Keratinocyte (primary cell): ENCODE measurements around the gene MTHFD2L. TPM values are rescaled to one million over a fixed set of nuclear protein-coding genes. Genes with fewer than 3 reads are reported as not detected.
A peak's percentile ranks its signal among the peaks of the same experiment; 100 is the strongest.

Experiments used
- DNase-seq: peaks from one replicate; pipeline ENCODE4 v3.0.0-alpha.2; 2011; ENCODE audit warnings: low read depth, missing footprints, low spot score
- FAIRE-seq: peaks from 2 replicates; lab custom pipeline; 2011; peaks lifted over from hg19 to GRCh38; lab: Jason Lieb, UNC
- H2AFZ ChIP-seq: 2 replicates; pipeline ENCODE4 v1.6.0; 2012; ENCODE audit warnings: low read length, control low read depth, inconsistent platforms; ENCODE audit not compliant: control insufficient read depth
- H3K27ac ChIP-seq: 2 replicates; pipeline ENCODE4 v1.5.1; 2011; ENCODE audit warnings: low read length; ENCODE audit not compliant: control insufficient read depth, insufficient read depth
- H3K27me3 ChIP-seq: 3 replicates; pipeline ENCODE4 v1.6.0; 2011; ENCODE audit warnings: low read length; ENCODE audit not compliant: control insufficient read depth, insufficient read depth; ENCODE audit errors: extremely low read depth
- H3K36me3 ChIP-seq, 2 experiments: 2 replicates in 1 of 2; 3 replicates in 1 of 2; pipeline ENCODE4 v1.5.1; 2011; ENCODE audit warnings: low read length in 2 of 2, mild to moderate bottlenecking in 1 of 2; ENCODE audit not compliant: control insufficient read depth in 2 of 2, insufficient read depth in 2 of 2; ENCODE audit errors: extremely low read depth in 1 of 2
- H3K4me1 ChIP-seq: 3 replicates; pipeline ENCODE4 v1.5.1; 2011; ENCODE audit warnings: low read length; ENCODE audit not compliant: control insufficient read depth, insufficient read depth; ENCODE audit errors: extremely low read depth
- H3K4me2 ChIP-seq: 3 replicates; pipeline ENCODE4 v1.6.0; 2011; ENCODE audit warnings: low read depth, low read length; ENCODE audit not compliant: control insufficient read depth, insufficient read depth; ENCODE audit errors: extremely low read depth
- H3K4me3 ChIP-seq, 3 experiments: fragments of 200-600 bp in 1 of 3; sonication (generic) in 1 of 3; 2 replicates in 2 of 3; 3 replicates in 1 of 3; pipeline ENCODE4 v1.5.1; 2011 to 2016; ENCODE audit warnings: low read length in 3 of 3, mild to moderate bottlenecking in 3 of 3, control low read depth in 2 of 3, inconsistent platforms in 1 of 3, low read depth in 1 of 3, mixed read lengths in 1 of 3, mixed run types in 1 of 3, moderate library complexity in 1 of 3; ENCODE audit not compliant: control insufficient read depth in 2 of 3, insufficient read depth in 2 of 3; ENCODE audit errors: extremely low read depth in 1 of 3
- H3K79me2 ChIP-seq: 2 replicates; pipeline ENCODE4 v1.6.0; 2012; ENCODE audit warnings: low read length; ENCODE audit not compliant: control insufficient read depth, insufficient read depth
- H3K9ac ChIP-seq: 3 replicates; pipeline ENCODE4 v1.6.0; 2011; ENCODE audit warnings: low read length; ENCODE audit not compliant: control insufficient read depth, insufficient read depth; ENCODE audit errors: extremely low read depth
- H3K9me1 ChIP-seq: 3 replicates; pipeline ENCODE4 v1.6.0; 2011; ENCODE audit warnings: low read length; ENCODE audit not compliant: control insufficient read depth, insufficient read depth; ENCODE audit errors: extremely low read depth
- H3K9me3 ChIP-seq: 2 replicates; pipeline ENCODE4 v1.5.1; 2012; ENCODE audit warnings: low read depth, low read length; ENCODE audit not compliant: control insufficient read depth
- H4K20me1 ChIP-seq: 3 replicates; pipeline ENCODE4 v1.6.0; 2011; ENCODE audit warnings: low read length; ENCODE audit not compliant: control insufficient read depth, insufficient read depth; ENCODE audit errors: extremely low read depth
- EZH2 ChIP-seq: IDR thresholded peaks from one replicate; pipeline ENCODE4 v1.6.1; 2012; ENCODE audit warnings: inconsistent platforms, mild to moderate bottlenecking, low read length, moderate library complexity
- dilution Hi-C: fragments of 300-500 bp; cut with MboI; formaldehyde crosslinking; loops from one replicate; pipeline ENCODE4 v1.7.0; 2020; ENCODE audit warnings: low sequenced_read_pairs; ENCODE audit not compliant: extremely low pct_ligation_motif_present
- polyA minus RNA-seq, 3 experiments: library from RNA; depleted of rRNA, polyadenylated mRNA; stranded (reverse); fragments of >200 nt; gene quantifications; 1 replicate in 1 of 3; 2 replicates in 1 of 3; 3 replicates in 1 of 3; pipeline ENCODE4 v1.2.3, GENCODE V29; 2011
- polyA plus RNA-seq, 5 experiments: library from polyadenylated mRNA; depleted of rRNA in 3 of 5; stranded (reverse) in 3 of 5; stranded (forward) in 1 of 5; unstranded in 1 of 5; fragments of >200 nt; gene quantifications; 1 replicate in 1 of 5; 2 replicates in 3 of 5; 3 replicates in 1 of 5; pipeline versions ENCODE4 v1.2.1 to v1.2.3, GENCODE V29; 2011 to 2012; ENCODE audit warnings: missing spikeins in 2 of 5, low read depth in 1 of 5, low replicate concordance in 1 of 5
- TF ChIP-seq, protein P1 (sequence below), 3 experiments: IDR thresholded peaks in 1 of 3; conservative IDR thresholded peaks in 1 of 3; optimal IDR thresholded peaks in 1 of 3; 2 replicates in 2 of 3; 3 replicates in 1 of 3; pipeline versions ENCODE3 to v1.5.1; 2011; ENCODE audit warnings: low read length in 3 of 3, mild to moderate bottlenecking in 3 of 3, moderate library complexity in 2 of 3, control low read depth in 1 of 3, inconsistent platforms in 1 of 3; ENCODE audit not compliant: insufficient read depth in 2 of 3; ENCODE audit errors: extremely low read depth in 1 of 3

The MTHFD2L gene
- polyA plus RNA-seq (8.9 to 30.4 TPM (median 27.0 TPM) in 3 replicates), polyA minus RNA-seq (4.9 to 54.3 TPM (median 33.5 TPM) in 3 replicates)
- polyA plus RNA-seq (2011; ENCODE audit: low read depth), result 9.7 TPM
- polyA plus RNA-seq (2011; cell fraction: cytosol; rRNA removed), result 13.2 and 23.9 TPM in 2 replicates
- polyA plus RNA-seq (2011; cell fraction: nucleus; rRNA removed), result 32.4 and 45.1 TPM in 2 replicates
- 9.0 and 10.8 TPM in 2 replicates for polyA plus RNA-seq (2012; ENCODE audit: low replicate concordance)
- polyA minus RNA-seq (2011; cell fraction: cytosol; rRNA and poly(A)+ RNA removed), result 33.4 TPM
- 34.2 and 75.0 TPM in 2 replicates for polyA minus RNA-seq (2011; cell fraction: nucleus; rRNA and poly(A)+ RNA removed)

DNA sequence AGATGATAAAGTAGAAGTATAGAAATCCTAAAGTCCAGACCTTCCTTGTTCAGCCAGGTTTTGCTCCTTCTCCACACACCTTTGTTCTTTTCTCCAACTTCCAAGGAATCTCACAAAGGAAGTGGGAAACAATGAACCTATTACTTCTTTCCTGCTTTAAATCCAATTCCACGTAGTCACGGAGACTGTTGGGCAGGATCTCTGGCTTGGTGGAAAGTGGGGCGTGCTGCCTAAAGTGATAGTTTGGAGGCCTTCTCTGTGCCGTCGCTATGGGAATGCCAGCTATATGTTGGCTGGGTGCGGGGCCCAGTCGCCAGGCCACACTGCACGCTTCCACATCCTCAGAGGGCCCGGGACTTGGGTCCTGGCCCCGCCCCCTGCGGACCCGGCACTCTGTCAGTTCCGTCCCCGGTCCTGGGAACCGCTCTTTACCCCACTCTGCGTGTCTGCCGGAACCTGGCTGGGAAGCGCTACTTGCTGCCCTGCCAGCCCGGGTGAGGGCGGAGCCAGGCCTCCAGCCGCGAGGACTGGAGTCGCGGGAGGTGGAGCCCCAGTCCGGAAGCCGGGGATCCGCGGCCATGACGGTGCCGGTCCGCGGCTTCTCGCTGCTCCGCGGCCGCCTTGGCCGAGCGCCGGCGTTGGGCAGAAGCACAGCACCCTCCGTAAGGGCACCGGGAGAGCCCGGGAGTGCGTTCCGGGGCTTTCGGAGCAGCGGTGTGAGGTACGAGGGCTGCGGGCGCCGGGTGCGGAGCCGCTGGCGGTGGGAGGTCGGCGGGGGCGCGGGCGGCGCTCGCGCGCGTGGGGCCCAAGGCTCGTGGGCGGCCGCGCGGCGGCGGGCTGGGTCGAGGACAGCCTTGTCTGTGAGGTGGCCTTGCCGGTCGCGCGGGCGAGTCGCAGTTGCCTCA is at the start of gene MTHFD2L:
MTHFD2L (plus strand) TSS at position 558 of the 905 bp plus-strand sequence; CDS start at position 579, 21 bp downstream.
- Histone ChIP-seq H3K9ac (peak within 1 kb of the TSS; percentile 89), H3K4me1 (peaks cover 20% of the 10 kb centered on the region), H3K79me2 (peaks cover 23% of the 10 kb centered on the region), H3K27me3 (no peaks in the 10 kb centered on the region), H3K9me1 (no peaks in the 10 kb centered on the region), H3K27ac (peak within 1 kb of the TSS; percentile 94), H4K20me1 (no peaks in the 10 kb centered on the region), H3K4me2 (peak within 1 kb of the TSS; percentile 96), H3K9me3 (no peaks in the 10 kb centered on the region), H2AFZ (peak within 1 kb of the TSS; percentile 90), H3K36me3 (peaks cover 6 to 13% of the 10 kb centered on the region in 2 experiments), H3K4me3 (peak within 1 kb of the TSS; percentile 55 to 94 (median 83))
- DNase-seq, result peak; percentile 46
- no peak for TF ChIP-seq EZH2
- TF ChIP-seq, protein P1, sequence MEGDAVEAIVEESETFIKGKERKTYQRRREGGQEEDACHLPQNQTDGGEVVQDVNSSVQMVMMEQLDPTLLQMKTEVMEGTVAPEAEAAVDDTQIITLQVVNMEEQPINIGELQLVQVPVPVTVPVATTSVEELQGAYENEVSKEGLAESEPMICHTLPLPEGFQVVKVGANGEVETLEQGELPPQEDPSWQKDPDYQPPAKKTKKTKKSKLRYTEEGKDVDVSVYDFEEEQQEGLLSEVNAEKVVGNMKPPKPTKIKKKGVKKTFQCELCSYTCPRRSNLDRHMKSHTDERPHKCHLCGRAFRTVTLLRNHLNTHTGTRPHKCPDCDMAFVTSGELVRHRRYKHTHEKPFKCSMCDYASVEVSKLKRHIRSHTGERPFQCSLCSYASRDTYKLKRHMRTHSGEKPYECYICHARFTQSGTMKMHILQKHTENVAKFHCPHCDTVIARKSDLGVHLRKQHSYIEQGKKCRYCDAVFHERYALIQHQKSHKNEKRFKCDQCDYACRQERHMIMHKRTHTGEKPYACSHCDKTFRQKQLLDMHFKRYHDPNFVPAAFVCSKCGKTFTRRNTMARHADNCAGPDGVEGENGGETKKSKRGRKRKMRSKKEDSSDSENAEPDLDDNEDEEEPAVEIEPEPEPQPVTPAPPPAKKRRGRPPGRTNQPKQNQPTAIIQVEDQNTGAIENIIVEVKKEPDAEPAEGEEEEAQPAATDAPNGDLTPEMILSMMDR (optimal IDR thresholded peaks at IDR 0.05 in 1 of 3, IDR thresholded peaks at IDR 0.05 in 1 of 3, conservative IDR thresholded peaks at IDR 0.05 in 1 of 3; ENCODE audit: extremely low read depth in 1 of 3, insufficient read depth in 2 of 3, low read length in 3 of 3), result no peak
- dilution Hi-C loops, result no loop called here
- peak; percentile 79 for FAIRE-seq

DNA sequence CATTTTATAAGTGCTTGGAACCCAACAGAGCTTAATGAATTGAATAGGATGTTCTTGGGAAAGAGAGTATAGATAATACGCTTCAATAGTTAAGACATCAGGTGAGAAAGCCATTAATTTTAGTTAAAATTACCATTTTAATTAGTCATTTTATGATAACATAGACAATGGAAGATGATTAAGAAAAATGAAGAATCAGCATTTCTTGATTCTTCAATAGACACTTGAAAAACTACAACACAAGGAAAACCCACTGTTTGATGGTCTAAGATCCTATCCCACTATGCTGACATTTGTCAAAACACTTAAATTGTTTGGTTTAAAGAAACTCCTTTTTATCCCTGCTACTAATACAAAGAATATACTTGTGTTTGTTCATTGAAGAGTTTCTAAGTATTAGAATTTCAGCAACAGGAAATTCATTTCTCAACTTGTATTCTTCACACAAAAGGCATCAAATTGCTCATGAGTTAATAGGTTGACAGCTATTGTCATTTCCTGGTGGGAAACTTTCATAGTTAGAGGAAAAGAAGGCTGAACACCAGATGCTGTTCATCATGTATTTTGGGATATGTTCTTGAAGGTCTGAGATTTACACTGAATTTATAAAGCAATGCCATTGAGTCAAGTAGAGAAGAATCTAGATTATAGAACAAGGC is 49.3 kb upstream of the MTHFD2L start:
- Histone ChIP-seq H3K79me2 (no peaks in the 10 kb centered on the region), H3K4me1 (peaks cover 60% of the 10 kb centered on the region), H3K27me3 (no peaks in the 10 kb centered on the region), H2AFZ (no peak overlapping the region), H3K9me3 (no peaks in the 10 kb centered on the region), H3K4me2 (peak overlapping the region; percentile 69), H3K27ac (peak overlapping the region; percentile 94), H3K36me3 (no peaks in the 10 kb centered on the region), H4K20me1 (no peaks in the 10 kb centered on the region), H3K9ac (peak overlapping the region; percentile 6), H3K9me1 (no peaks in the 10 kb centered on the region), H3K4me3 (peak overlapping the region in 1 of 3 experiments; percentile 7)
- TF ChIP-seq, protein P1 (optimal IDR thresholded peaks at IDR 0.05 in 1 of 3, IDR thresholded peaks at IDR 0.05 in 1 of 3, conservative IDR thresholded peaks at IDR 0.05 in 1 of 3; ENCODE audit: extremely low read depth in 1 of 3, insufficient read depth in 2 of 3, low read length in 3 of 3), result no peak
- dilution Hi-C loops, result no loop called here
- FAIRE-seq, result no peak
- DNase-seq, result no peak
